Upper lobe of right lung (tissue), 1 donor: Measurements from ENCODE around the gene ELL. TPM values are rescaled to one million over a fixed set of nuclear protein-coding genes. Genes with fewer than 3 reads are reported as not detected.

Source experiments
- ATAC-seq: fragments of 200-7000 bp; cut with Tn5 transposase; one replicate; pipeline ENCODE4 v1.9.1; 2020; ENCODE audit warnings: mild to moderate bottlenecking, moderate library complexity
- DNase-seq: peaks from one replicate; pipeline ENCODE4 v3.0.0-alpha.2; 2020
- H3K27ac ChIP-seq: fragments of 200-600 bp; one replicate; pipeline ENCODE4 v1.8.0; 2022
- H3K27me3 ChIP-seq: fragments of 200-600 bp; one replicate; pipeline ENCODE4 v1.8.0; 2022; ENCODE audit warnings: mild to moderate bottlenecking
- H3K36me3 ChIP-seq: fragments of 200-600 bp; one replicate; pipeline ENCODE4 v1.8.0; 2022
- H3K4me1 ChIP-seq: fragments of 200-600 bp; one replicate; pipeline ENCODE4 v1.8.0; 2022
- H3K4me3 ChIP-seq: fragments of 200-600 bp; one replicate; pipeline ENCODE4 v1.8.0; 2022; ENCODE audit warnings: mild to moderate bottlenecking
- H3K9me3 ChIP-seq: fragments of 200-600 bp; one replicate; pipeline ENCODE4 v1.8.0; 2022
- CTCF ChIP-seq: fragments of 200-600 bp; IDR thresholded peaks from one replicate; pipeline ENCODE4 v1.8.0; 2022; ENCODE audit warnings: antibody characterized with exemption
- intact Hi-C: fragments of 100-400 bp; cut with DNase I; formaldehyde crosslinking; loops from one replicate; pipeline ENCODE4 v1.11.0; 2022
- total RNA-seq: library from RNA; stranded (reverse); fragmentation: NEBNext Ultra II Directional; extraction: Animal tissue kit (Norgen Biotek cat#: 25700); gene quantifications from one replicate; pipeline ENCODE4 v1.2.1, GENCODE V29; 2021
- donor health status: DM: no; HTN: yes; CAD: no; lungs with severe emphysema.

ELL gene
- total RNA-seq, 1 donor from 2014 or later: 17.7 TPM

DNA sequence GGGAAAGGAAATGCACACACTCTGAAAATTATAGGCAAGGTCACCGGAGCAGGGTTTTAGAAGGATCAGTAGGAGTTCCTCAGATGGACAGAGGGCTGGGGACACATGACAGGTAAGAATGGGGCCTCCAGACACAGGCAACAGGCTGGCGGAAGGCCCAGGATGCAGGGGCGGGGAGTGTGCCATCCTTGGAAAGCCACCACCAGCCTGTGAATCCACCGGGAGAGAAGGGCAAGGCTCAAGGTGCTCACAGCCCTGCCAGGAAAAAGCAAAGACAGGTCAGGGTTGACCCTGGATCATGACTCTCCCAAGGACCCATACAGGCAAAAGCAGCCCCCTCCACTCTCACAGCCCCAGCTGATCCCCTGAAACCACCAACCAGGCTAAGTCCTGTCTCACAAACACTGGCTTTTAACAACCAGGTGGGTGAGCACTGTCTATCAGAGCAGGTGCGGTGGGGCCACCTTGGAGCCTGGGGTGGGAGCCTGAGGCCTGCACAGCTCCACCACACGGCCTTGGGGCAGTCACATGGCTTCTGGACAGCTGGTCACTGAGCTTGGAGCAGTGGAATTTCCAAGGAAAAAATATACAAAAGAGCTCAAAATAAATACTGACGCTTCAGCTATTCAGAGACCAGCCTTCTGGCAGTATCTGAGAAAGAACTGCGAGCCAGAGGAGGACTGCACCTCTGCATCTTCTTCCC lies 48.7 kb downstream of the ELL start:
- DNase-seq: no peak
- peak overlapping the region; percentile 31 for H3K27ac ChIP-seq
- intact Hi-C loops: no loop called here
- no peak for TF ChIP-seq CTCF
- no peaks in the 10 kb centered on the region for H3K9me3 ChIP-seq
- H3K4me1 ChIP-seq: peaks cover 44% of the 10 kb centered on the region
- peaks cover 13% of the 10 kb centered on the region for H3K36me3 ChIP-seq
- no peak overlapping the region for H3K4me3 ChIP-seq
- H3K27me3 ChIP-seq: no peaks in the 10 kb centered on the region
- no peak for ATAC-seq

GRCh38 chr19:18470787-18471186 lies 51.1 kb downstream of the ELL start:
- Histone ChIP-seq H3K4me3 (no peak overlapping the region), H3K9me3 (no peaks in the 10 kb centered on the region), H3K36me3 (peaks cover 13% of the 10 kb centered on the region), H3K27ac (peak overlapping the region; percentile 24), H3K4me1 (peaks cover 47% of the 10 kb centered on the region), H3K27me3 (no peaks in the 10 kb centered on the region)
- no peak for TF ChIP-seq CTCF
- intact Hi-C loops: no loop called here
- ATAC-seq (no peak), DNase-seq (no peak)

DNA sequence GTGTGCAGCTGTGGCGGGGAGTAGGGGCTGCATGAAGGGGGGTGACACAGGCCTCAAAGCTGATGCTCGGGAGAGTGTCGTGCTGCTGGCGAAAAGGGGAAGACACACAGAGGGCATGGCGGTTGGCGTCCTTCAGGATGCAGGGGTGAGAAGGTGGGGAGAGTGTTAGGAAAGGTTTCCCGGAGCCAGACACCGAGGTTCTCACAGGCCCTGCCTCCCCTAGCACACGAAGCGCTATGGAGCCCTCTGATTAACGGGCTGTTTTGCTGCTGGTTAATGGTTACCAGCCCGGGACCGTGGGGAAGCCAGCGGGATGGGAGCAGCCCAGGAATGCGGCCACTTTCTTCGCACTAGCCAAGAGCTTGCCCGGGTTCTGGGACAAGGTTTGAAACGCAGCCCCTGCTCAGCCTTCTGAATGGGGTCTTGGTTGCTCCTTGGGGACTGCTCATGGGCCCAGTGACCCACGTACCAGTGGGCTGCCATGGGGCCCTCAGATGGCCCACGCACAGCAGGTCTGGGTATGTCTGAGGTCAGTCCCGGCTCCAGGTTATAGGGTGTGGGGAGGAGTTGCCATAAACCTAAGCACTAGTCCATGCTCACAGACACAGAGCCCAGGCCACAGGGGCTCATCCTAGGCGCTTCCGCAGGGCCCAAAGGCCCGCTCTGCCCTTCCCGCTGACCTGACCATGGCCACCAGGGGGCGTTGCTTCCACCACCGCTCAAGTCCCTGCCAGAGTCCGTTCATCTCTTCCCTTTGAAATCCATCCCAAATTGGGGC lies 52.6 kb downstream of the ELL start:
- H3K9me3 ChIP-seq: no peaks in the 10 kb centered on the region
- intact Hi-C loops: loop anchor here (10.0 kb wide), 1 partner anchor 96 kb away; no protein-coding TSS in a partner anchor
- peaks cover 47% of the 10 kb centered on the region for H3K4me1 ChIP-seq
- H3K36me3 ChIP-seq: peaks cover 25% of the 10 kb centered on the region
- ATAC-seq (peak; percentile 68), DNase-seq (peak; percentile 82)
- TF ChIP-seq CTCF: peak; percentile 83
- H3K27me3 ChIP-seq: no peaks in the 10 kb centered on the region
- no peak overlapping the region for H3K4me3 ChIP-seq
- no peak overlapping the region for H3K27ac ChIP-seq

- Histone ChIP-seq H3K4me3 (no peak overlapping the region), H3K4me1 (peaks cover 46% of the 10 kb centered on the region), H3K27ac (no peak overlapping the region), H3K36me3 (peaks cover 25% of the 10 kb centered on the region), H3K9me3 (no peaks in the 10 kb centered on the region), H3K27me3 (no peaks in the 10 kb centered on the region)
- no peak for TF ChIP-seq CTCF
- no peak for ATAC-seq
- no peak for DNase-seq
- intact Hi-C loops: loop anchor here (10.0 kb wide), 1 partner anchor 96 kb away; no protein-coding TSS in a partner anchor
These were observed 53.4 kb downstream of the ELL start for GRCh38 chr19:18468517-18468916.

DNA sequence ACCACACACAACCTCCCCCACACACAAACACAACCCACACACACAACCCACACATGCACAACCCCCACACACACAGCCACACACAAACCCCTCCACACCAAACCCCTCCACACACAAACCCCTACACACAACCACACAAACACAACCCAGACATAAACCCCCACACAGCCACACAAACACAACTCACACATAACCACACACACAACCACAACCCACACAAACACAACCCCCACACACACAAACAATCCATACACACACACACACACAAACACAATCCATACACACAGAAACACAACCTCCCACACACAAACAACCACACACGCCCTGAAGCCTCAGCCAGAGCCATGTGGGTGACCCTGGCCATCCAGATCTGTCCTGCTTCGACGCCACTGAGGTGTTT lies 53.9 kb downstream of the ELL start:
- Histone ChIP-seq H3K27ac (no peak overlapping the region), H3K4me1 (peaks cover 41% of the 10 kb centered on the region), H3K9me3 (no peaks in the 10 kb centered on the region), H3K27me3 (no peaks in the 10 kb centered on the region), H3K36me3 (peaks cover 25% of the 10 kb centered on the region), H3K4me3 (no peak overlapping the region)
- ATAC-seq (no peak), DNase-seq (no peak)
- intact Hi-C loops: loop anchor here (10.0 kb wide), 1 partner anchor 97 kb away; no protein-coding TSS in a partner anchor
- TF ChIP-seq CTCF: no peak
